WTC11 (cell line): ENCODE data around the gene NFKBIE.

Experiments used
- ATF1 ChIP-seq: sonication (generic); formaldehyde crosslinking; IDR thresholded peaks from 2 replicates; pipeline ENCODE4 v1.8.1; 2023; ENCODE audit warnings: mild to moderate bottlenecking, moderate library complexity, missing genetic modification reagents
- ATF2 ChIP-seq: sonication (generic); formaldehyde crosslinking; IDR thresholded peaks from 2 replicates; pipeline ENCODE4 v1.8.1; 2022; ENCODE audit warnings: low read depth, missing genetic modification reagents, borderline replicate concordance
- CTCF ChIP-seq: fragments of 200-600 bp; IDR thresholded peaks from 2 replicates; pipeline ENCODE4 v1.8.0; 2022; ENCODE audit warnings: antibody characterized with exemption
- ERG ChIP-seq: fragments of 250-450 bp; sonication (Bioruptor Pico); IDR thresholded peaks from 2 replicates; pipeline ENCODE4 v1.8.0; 2021; ENCODE audit warnings: mild to moderate bottlenecking
- ETV6 ChIP-seq: sonication (generic); formaldehyde crosslinking; IDR thresholded peaks from 2 replicates; pipeline ENCODE4 v1.8.1; 2022; ENCODE audit warnings: mild to moderate bottlenecking, missing genetic modification reagents
- HMGXB4 ChIP-seq: sonication (generic); formaldehyde crosslinking; IDR thresholded peaks from 2 replicates; pipeline ENCODE4 v1.8.1; 2023; ENCODE audit warnings: mild to moderate bottlenecking, moderate library complexity, missing genetic modification reagents
- JUN ChIP-seq: sonication (generic); formaldehyde crosslinking; IDR thresholded peaks from 2 replicates; pipeline ENCODE4 v1.8.0; 2023; ENCODE audit warnings: mild to moderate bottlenecking, missing genetic modification reagents
- SP1 ChIP-seq: sonication (generic); formaldehyde crosslinking; conservative IDR thresholded peaks from 2 replicates; pipeline ENCODE4 v1.8.1; 2022; ENCODE audit warnings: missing genetic modification reagents
- TF ChIP-seq, protein P1 (sequence below): sonication (generic); formaldehyde crosslinking; IDR thresholded peaks from 2 replicates; pipeline ENCODE4 v1.8.1; 2023; ENCODE audit warnings: mild to moderate bottlenecking, missing genetic modification reagents
- TF ChIP-seq, protein P2 (sequence below): fragments of 250-450 bp; sonication (Bioruptor Pico); IDR thresholded peaks from 2 replicates; pipeline ENCODE4 v2.1.2; 2022; ENCODE audit warnings: mild to moderate bottlenecking, moderate library complexity
- TF ChIP-seq, protein P3 (sequence below): sonication (generic); formaldehyde crosslinking; IDR thresholded peaks from 2 replicates; pipeline ENCODE4 v1.8.1; 2022; ENCODE audit warnings: low read depth, mild to moderate bottlenecking, moderate library complexity, missing genetic modification reagents, borderline replicate concordance

- TF ChIP-seq JUN (CRISPR knock-in tag) (no peak), ERG (CRISPR knock-in tag) (0 out of 2 replicates have a peak, but pooled peaks have one; percentile 32), CTCF (peak; percentile 90), ATF1 (CRISPR knock-in tag) (0 out of 2 replicates have a peak, but pooled peaks have one; percentile 68), ATF2 (no peak), ETV6 (peak; percentile 89; the same call in 1 of the 2 replicates), SP1 (CRISPR knock-in tag) (peak; percentile 40; the same call in 1 of the 2 replicates), HMGXB4 (CRISPR knock-in tag) (peak; percentile 97)
- TF ChIP-seq, protein P1, sequence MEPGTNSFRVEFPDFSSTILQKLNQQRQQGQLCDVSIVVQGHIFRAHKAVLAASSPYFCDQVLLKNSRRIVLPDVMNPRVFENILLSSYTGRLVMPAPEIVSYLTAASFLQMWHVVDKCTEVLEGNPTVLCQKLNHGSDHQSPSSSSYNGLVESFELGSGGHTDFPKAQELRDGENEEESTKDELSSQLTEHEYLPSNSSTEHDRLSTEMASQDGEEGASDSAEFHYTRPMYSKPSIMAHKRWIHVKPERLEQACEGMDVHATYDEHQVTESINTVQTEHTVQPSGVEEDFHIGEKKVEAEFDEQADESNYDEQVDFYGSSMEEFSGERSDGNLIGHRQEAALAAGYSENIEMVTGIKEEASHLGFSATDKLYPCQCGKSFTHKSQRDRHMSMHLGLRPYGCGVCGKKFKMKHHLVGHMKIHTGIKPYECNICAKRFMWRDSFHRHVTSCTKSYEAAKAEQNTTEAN (CRISPR knock-in tag): no peak
- TF ChIP-seq, protein P2, sequence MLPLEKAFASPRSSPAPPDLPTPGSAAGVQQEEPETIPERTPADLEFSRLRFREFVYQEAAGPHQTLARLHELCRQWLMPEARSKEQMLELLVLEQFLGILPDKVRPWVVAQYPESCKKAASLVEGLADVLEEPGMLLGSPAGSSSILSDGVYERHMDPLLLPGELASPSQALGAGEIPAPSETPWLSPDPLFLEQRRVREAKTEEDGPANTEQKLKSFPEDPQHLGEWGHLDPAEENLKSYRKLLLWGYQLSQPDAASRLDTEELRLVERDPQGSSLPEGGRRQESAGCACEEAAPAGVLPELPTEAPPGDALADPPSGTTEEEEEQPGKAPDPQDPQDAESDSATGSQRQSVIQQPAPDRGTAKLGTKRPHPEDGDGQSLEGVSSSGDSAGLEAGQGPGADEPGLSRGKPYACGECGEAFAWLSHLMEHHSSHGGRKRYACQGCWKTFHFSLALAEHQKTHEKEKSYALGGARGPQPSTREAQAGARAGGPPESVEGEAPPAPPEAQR (CRISPR knock-in tag): no peak
- TF ChIP-seq, protein P3, sequence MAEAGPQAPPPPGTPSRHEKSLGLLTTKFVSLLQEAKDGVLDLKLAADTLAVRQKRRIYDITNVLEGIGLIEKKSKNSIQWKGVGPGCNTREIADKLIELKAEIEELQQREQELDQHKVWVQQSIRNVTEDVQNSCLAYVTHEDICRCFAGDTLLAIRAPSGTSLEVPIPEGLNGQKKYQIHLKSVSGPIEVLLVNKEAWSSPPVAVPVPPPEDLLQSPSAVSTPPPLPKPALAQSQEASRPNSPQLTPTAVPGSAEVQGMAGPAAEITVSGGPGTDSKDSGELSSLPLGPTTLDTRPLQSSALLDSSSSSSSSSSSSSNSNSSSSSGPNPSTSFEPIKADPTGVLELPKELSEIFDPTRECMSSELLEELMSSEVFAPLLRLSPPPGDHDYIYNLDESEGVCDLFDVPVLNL (CRISPR knock-in tag): no peak
Observed at GRCh38 chr6:44237813-44238433, 27.4 kb downstream of the NFKBIE start.
